Measurements from ENCODE around the gene AHI1.

DNA sequence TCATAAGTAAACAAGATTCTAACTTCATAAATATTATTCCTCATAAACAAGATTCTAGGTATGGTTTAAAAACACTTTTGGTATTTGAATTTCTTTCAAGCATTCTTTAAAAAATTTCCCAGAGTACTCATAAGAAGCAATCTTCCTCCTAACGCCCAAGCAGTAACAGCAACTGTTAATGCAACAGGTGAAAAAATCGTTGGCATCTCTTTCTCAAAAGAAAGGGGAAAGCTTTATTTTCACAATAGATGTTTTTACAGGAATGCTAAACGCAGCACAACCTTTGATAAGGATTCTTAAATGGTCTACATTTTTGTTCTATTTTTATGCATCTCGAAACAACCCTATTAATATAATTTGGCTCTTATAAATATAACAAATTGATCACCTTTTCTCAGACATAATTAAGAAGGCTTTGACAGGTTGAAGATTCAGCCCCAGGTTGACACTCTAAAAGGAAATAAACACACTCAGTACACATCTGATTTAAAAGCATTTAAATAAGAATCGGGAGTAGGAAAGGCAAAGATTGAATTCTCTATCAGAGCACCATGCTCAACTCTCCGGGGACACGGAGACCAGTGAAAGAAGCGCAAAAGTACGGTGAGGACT is 634 bp downstream of the AHI1 start:
- TF ChIP-seq CTCF (conservative IDR thresholded peaks at IDR 0.05; ENCODE audit: low read depth, low read length) (no peak), EZH2phosphoT487 (IDR thresholded peaks at IDR 0.05; ENCODE audit: borderline replicate concordance, low read length) (no peak), EZH2 (IDR thresholded peaks at IDR 0.05; ENCODE audit: low read length, unreplicated experiment) (no peak)

Measured in PC-3 (cell line).